GM18951 (cell line): Measurements from ENCODE around the gene FOSL2.

Source experiments
- POLR2A ChIP-seq: IDR thresholded peaks from 4 replicates; pipeline ENCODE4 v1.6.1; 2011; ENCODE audit warnings: mild to moderate bottlenecking; ENCODE audit not compliant: insufficient read length, insufficient read depth; ENCODE audit errors: extremely low read depth
- in situ Hi-C: fragments of 300-500 bp; cut with MboI; formaldehyde crosslinking; loops from one replicate; pipeline ENCODE4 v1.12.0; 2022; ENCODE audit warnings: low sequenced_read_pairs, mixed read lengths, inconsistent platforms; ENCODE audit not compliant: unreplicated experiment

Gene FOSL2

GRCh38 chr2:28454016-28454930 is 61.6 kb downstream of the FOSL2 start:
- TF ChIP-seq POLR2A, result no peak
- in situ Hi-C loops, result no loop called here

GRCh38 chr2:28457237-28457636 is 64.6 kb downstream of the FOSL2 start:
- in situ Hi-C loops, result no loop called here

GRCh38 chr2:28461056-28461455 is 68.4 kb downstream of the FOSL2 start:
- no peak for TF ChIP-seq POLR2A
- in situ Hi-C loops, result no loop called here

More at GRCh38 chr2:28457237-28457636, 64.6 kb downstream of the FOSL2 start:
- no peak for TF ChIP-seq POLR2A

GRCh38 chr2:28462122-28462521 is 69.5 kb downstream of the FOSL2 start:
- TF ChIP-seq POLR2A, result no peak
- in situ Hi-C loops, result no loop called here

- in situ Hi-C loops, result no loop called here
- TF ChIP-seq POLR2A, result no peak
Observed at GRCh38 chr2:28463211-28463816, 70.7 kb downstream of the FOSL2 start.

GRCh38 chr2:28463893-28464292 is 71.2 kb downstream of the FOSL2 start:
- in situ Hi-C loops, result no loop called here
- no peak for TF ChIP-seq POLR2A

GRCh38 chr2:28465148-28465885 is 72.7 kb downstream of the FOSL2 start:
- in situ Hi-C loops, result no loop called here
- no peak for TF ChIP-seq POLR2A
